DND-41 (cell line): Measurements from ENCODE around the gene NDUFA1.

ENCODE experiments used
- CTCF ChIP-seq: IDR thresholded peaks from 2 replicates; pipeline ENCODE4 v1.5.1; 2012; ENCODE audit warnings: borderline replicate concordance, low read length, moderate library complexity, mild to moderate bottlenecking; ENCODE audit not compliant: poor library complexity, severe bottlenecking; ENCODE audit errors: extremely low read depth
- EZH2 ChIP-seq: IDR thresholded peaks from 3 replicates; pipeline ENCODE4 v1.6.1; 2012; ENCODE audit warnings: borderline replicate concordance, low read depth, mild to moderate bottlenecking, moderate library complexity, low read length, inconsistent platforms; ENCODE audit not compliant: severe bottlenecking

- no peak for TF ChIP-seq CTCF
- no peak for TF ChIP-seq EZH2
Measured at GRCh38 chrX:119900976-119901375, 29.3 kb downstream of the NDUFA1 start.
